ENCODE results near the gene LDLRAD3. TPM values are rescaled to one million over a fixed set of nuclear protein-coding genes. Genes with fewer than 3 reads are reported as not detected.

Gene LDLRAD3
- polyA plus RNA-seq, 3 donors: 3.6 to 28.7 (median 7.0) TPM

- 61 to 78% (median 74%) methylated on average over 5 of the region's 5 CpGs for WGBS, 3 donors
- no peak overlapping the region for H3K27ac ChIP-seq (ENCODE audit: low read depth, low read length)
Observed at GRCh38 chr11:36271794-36272407, 328.0 kb downstream of the LDLRAD3 start.

- 77 to 97% (median 94%) methylated on average over 3 of the region's 3 CpGs for whole genome bisulfite sequencing, 3 donors
- H3K27ac ChIP-seq (ENCODE audit: low read depth, low read length): no peak overlapping the region
Observed at GRCh38 chr11:36273110-36273509, 329.2 kb downstream of the LDLRAD3 start.

GRCh38 chr11:36274414-36274813, 330.6 kb downstream of the LDLRAD3 start:
- WGBS, 3 donors: 92 to 97% (median 95%) methylated on average over 7 of the region's 7 CpGs

GRCh38 chr11:36278531-36279282, 334.8 kb downstream of the LDLRAD3 start:
- no peak overlapping the region for H3K27ac ChIP-seq (ENCODE audit: low read depth, low read length)
- 72 to 85% (median 83%) methylated on average over 13 of the region's 13 CpGs for WGBS, 3 donors

More at GRCh38 chr11:36274414-36274813, 330.6 kb downstream of the LDLRAD3 start:
- no peak overlapping the region for H3K27ac ChIP-seq (ENCODE audit: low read depth, low read length)

- no peak overlapping the region for H3K27ac ChIP-seq (ENCODE audit: low read depth, low read length)
- WGBS, 3 donors: 63 to 69% (median 68%) methylated on average over 1 of the region's 1 CpG
Observed at GRCh38 chr11:36280531-36280930, 336.7 kb downstream of the LDLRAD3 start.
